Measurements from ENCODE around the gene SRPX.

SRPX gene

DNA sequence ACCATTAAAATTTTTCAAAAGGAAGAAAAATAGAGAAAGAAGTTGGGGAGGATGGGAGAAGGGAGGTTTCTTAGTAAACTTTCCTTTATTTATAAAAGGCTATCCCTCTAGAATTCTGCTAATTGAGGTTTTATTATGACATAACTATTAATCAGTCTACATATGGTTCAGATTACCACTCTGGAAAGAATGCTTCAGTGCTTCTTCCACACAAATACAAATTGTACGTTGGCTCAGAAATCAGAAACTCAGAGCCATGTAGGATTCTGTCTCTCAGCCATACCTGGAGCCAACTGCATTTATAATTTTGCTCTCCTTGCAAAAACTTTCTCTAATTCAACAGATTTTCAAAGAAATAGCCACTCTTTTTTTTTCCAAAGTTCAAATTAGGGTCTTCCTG is 37.1 kb downstream of the SRPX start:
- TF ChIP-seq, protein P1, sequence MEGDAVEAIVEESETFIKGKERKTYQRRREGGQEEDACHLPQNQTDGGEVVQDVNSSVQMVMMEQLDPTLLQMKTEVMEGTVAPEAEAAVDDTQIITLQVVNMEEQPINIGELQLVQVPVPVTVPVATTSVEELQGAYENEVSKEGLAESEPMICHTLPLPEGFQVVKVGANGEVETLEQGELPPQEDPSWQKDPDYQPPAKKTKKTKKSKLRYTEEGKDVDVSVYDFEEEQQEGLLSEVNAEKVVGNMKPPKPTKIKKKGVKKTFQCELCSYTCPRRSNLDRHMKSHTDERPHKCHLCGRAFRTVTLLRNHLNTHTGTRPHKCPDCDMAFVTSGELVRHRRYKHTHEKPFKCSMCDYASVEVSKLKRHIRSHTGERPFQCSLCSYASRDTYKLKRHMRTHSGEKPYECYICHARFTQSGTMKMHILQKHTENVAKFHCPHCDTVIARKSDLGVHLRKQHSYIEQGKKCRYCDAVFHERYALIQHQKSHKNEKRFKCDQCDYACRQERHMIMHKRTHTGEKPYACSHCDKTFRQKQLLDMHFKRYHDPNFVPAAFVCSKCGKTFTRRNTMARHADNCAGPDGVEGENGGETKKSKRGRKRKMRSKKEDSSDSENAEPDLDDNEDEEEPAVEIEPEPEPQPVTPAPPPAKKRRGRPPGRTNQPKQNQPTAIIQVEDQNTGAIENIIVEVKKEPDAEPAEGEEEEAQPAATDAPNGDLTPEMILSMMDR (IDR thresholded peaks at IDR 0.05): no peak
- no peak for TF ChIP-seq ZFX (IDR thresholded peaks at IDR 0.05; ENCODE audit: borderline replicate concordance)
- H3K27ac ChIP-seq: no peak overlapping the region

DNA sequence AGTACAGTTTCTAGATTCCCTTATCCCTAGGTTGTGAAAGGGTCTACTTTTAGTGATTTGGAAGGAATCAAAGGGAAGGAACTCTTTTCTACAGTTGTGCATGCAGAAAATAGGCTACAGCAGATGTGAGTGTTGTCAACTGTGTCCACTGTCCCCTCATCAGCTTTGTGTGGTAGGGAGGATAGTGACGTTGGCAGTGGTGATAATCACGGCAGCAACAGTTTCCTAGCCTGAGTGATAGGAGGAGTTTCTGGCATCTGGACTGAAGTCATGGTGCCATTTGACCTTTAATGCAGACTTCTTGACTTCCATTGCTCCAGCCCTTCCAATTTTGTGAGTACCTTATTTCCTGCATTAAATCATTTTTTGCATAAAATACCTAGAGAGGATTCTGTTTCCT is 39.3 kb downstream of the SRPX start:
- H3K27ac ChIP-seq: no peak overlapping the region
- TF ChIP-seq, protein P1 (IDR thresholded peaks at IDR 0.05): no peak

DNA sequence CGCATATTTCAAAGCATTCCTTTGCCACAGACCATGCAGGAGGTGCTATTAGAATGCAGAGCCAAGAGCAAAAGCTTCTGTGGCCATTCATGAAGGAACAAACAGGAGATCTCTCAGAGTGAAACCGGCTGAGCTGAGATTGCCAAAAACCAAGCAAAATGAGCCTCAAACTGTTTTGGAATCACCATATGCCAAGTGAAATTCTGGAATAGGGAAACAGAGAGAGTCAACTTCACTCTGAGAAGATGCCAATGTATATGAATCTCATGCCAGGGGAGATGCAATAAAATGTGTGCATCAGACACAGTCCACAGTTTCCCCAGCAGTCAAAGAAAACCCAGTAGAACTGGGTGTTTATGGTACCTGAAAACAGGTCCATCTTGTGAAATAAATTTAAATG is 42.3 kb downstream of the SRPX start:
- TF ChIP-seq, protein P1 (IDR thresholded peaks at IDR 0.05): no peak
- TF ChIP-seq ZFX (IDR thresholded peaks at IDR 0.05; ENCODE audit: borderline replicate concordance): no peak
- H3K27ac ChIP-seq: no peak overlapping the region

DNA sequence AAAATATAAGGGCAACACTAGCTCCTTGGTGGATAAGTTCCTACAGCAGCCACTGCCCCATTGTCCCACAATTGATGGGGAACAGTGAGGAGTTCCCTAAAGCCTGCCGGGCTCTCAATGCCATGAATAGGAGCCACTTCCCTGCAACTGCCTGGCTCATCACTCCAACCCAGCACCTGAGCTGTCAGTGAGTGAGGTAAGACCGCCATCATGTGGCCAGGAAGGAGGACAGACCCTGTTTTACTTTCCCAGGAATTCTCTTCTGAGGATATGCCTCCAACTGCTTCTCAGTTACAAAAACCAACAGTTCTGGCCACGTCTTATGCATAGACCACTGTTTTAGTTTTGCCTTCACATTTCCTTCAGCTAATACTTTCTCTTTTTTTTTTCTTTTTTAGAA is 45.5 kb downstream of the SRPX start:
- TF ChIP-seq, protein P1 (IDR thresholded peaks at IDR 0.05): peak; percentile 74
- no peak for TF ChIP-seq ZFX (IDR thresholded peaks at IDR 0.05; ENCODE audit: borderline replicate concordance)
- no peak overlapping the region for H3K27ac ChIP-seq

DNA sequence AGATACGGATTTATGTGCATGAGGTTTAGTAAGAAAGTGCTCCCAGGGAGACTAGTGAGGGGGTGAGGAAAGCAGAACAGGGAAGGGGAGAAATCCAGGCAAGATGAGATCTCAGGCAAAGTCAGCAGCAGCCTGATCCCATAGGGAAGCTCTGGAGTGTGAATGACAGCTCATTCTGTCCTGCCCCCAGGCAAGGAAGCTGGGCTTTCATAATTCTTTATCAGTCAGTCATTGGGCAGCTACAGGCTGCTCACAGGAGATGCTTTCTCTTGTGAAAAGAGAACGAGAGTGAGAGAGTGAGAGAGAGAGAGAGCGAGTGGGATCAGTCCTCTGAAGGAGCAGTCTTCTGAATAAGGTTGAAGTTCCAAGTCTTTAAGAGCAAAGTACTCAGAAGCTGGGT is 48.1 kb downstream of the SRPX start:
- no peak overlapping the region for H3K27ac ChIP-seq
- TF ChIP-seq, protein P1 (IDR thresholded peaks at IDR 0.05): no peak
- TF ChIP-seq ZFX (IDR thresholded peaks at IDR 0.05; ENCODE audit: borderline replicate concordance): no peak

DNA sequence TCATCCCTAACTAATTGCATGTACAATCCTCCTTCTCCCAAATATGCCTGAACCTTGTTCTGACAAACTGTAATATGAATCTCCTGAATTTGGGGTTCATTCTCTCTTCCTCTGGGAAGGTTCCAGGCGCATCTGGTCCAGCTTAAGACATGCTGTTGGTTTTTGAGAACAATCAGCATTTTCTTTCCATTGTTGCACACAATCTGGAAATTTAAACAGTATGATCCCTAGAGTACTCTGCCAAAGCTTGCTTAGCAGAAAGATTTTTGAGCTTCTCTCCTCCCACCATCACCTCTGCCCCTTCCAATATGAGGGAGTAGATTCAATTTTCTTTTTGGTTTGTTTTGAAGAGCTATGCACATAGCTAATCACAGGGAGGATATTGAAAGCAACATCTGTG is 50.1 kb downstream of the SRPX start:
- TF ChIP-seq ZFX (IDR thresholded peaks at IDR 0.05; ENCODE audit: borderline replicate concordance): no peak
- TF ChIP-seq, protein P1 (IDR thresholded peaks at IDR 0.05): no peak
- no peak overlapping the region for H3K27ac ChIP-seq

DNA sequence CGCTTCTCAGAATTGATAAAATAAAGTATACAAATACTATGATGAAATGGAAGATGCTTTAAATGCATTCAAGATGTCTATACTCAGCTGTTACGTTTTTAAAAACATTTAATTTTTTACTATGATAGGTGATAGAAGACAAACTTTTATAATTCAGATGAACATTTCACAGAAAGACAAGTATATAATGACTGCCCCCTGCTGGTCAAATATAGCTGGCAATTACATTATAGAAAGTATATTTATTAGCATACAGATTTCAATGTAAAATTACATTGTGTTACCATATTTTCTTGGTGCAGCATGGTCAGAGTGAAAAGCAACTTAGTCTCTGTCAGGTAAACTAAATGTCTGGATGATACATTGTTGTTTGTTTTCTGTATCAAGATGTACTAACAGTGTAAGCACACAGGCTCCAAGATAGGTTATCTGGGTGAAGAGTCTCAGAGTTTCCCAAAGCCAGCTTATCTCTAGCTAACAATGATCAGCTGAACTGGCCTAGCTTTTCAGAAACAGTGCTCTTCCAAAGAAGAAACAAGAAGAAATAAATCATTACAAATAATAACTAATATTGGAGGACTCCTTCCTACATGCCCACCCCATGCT is 54.1 kb downstream of the SRPX start:
- no peak for TF ChIP-seq ZFX (IDR thresholded peaks at IDR 0.05; ENCODE audit: borderline replicate concordance)
- TF ChIP-seq, protein P1 (IDR thresholded peaks at IDR 0.05): peak; percentile 63
- no peak overlapping the region for H3K27ac ChIP-seq
